ENCODE results near the gene MEI1.

Gene MEI1

DNA sequence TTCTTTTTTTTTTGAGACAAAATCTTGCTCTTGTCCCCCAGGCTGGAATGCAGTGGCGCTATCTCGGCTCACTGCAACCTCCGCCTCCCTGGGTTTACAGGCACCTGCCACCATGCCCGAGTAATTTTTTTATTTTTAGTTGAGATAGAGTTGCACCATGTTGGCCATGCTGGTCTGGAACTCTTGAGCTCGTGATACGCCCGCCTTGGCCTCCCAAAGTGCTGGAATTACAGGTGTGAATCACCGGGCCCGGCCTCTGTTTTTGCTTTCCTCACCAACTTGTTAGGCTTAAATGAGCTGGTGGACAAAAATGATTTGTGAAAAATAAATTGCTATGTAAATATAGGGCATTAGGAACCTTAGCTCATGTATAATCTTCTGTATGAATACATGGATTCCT lies 3.5 kb downstream of the MEI1 start:
- no peak for DNase-seq (ENCODE audit: low read depth, low spot score)
- no peak overlapping the region for H3K4me3 ChIP-seq (ENCODE audit: low read depth, low read length)
- in situ Hi-C loops (cut with HindIII; ENCODE audit: low sequenced_read_pairs), result no loop called here
- TF ChIP-seq, protein P1, sequence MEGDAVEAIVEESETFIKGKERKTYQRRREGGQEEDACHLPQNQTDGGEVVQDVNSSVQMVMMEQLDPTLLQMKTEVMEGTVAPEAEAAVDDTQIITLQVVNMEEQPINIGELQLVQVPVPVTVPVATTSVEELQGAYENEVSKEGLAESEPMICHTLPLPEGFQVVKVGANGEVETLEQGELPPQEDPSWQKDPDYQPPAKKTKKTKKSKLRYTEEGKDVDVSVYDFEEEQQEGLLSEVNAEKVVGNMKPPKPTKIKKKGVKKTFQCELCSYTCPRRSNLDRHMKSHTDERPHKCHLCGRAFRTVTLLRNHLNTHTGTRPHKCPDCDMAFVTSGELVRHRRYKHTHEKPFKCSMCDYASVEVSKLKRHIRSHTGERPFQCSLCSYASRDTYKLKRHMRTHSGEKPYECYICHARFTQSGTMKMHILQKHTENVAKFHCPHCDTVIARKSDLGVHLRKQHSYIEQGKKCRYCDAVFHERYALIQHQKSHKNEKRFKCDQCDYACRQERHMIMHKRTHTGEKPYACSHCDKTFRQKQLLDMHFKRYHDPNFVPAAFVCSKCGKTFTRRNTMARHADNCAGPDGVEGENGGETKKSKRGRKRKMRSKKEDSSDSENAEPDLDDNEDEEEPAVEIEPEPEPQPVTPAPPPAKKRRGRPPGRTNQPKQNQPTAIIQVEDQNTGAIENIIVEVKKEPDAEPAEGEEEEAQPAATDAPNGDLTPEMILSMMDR (IDR thresholded peaks at IDR 0.05; ENCODE audit: low read depth, low read length), result no peak

DNA sequence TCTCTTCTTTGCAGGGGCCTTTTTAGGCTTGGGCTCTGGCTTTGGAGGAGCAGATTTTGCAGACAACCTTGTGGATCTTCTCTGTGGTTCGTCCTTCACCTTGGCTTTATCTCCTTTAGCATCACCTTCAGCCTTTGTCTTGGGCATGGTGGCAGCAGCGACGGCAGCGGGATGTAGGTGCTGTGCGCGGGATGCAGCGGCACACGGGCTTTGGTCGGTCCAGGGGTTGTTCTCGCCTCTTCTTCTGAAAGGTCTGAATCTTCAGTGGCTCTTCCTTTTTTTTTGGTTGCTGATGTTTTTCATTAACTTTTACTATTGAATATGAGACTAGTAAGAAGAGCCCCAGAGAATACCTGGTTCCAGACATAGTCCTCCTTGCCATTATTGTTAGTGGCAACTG lies 10.0 kb downstream of the MEI1 start:
- in situ Hi-C loops (cut with HindIII; ENCODE audit: low sequenced_read_pairs), result no loop called here
- no peak for DNase-seq (ENCODE audit: low read depth, low spot score)
- TF ChIP-seq, protein P1 (IDR thresholded peaks at IDR 0.05; ENCODE audit: low read depth, low read length), result no peak
- no peak overlapping the region for H3K4me3 ChIP-seq (ENCODE audit: low read depth, low read length)

DNA sequence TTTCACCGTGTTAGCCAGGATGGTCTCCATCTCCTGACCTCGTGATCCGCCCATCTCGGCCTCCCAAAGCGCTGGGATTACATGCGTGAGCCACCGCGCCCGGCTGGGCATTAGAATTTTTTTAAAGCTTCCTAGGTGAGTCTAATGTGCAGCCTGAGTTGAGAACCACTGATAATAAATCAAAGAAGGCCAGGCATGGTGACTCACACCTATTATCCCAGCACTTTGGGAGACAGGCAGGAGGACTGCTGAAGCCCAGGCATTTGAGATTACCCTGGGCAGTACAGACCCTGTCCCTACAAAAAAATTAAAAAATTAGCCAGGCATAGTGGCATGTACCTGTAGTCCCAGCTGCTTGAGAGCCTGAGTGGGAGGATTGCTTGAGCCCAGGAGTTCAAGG lies 13.7 kb downstream of the MEI1 start:
- DNase-seq (ENCODE audit: low read depth, low spot score), result no peak
- in situ Hi-C loops (cut with HindIII; ENCODE audit: low sequenced_read_pairs), result no loop called here
- no peak overlapping the region for H3K4me3 ChIP-seq (ENCODE audit: low read depth, low read length)
- TF ChIP-seq, protein P1 (IDR thresholded peaks at IDR 0.05; ENCODE audit: low read depth, low read length), result no peak

DNA sequence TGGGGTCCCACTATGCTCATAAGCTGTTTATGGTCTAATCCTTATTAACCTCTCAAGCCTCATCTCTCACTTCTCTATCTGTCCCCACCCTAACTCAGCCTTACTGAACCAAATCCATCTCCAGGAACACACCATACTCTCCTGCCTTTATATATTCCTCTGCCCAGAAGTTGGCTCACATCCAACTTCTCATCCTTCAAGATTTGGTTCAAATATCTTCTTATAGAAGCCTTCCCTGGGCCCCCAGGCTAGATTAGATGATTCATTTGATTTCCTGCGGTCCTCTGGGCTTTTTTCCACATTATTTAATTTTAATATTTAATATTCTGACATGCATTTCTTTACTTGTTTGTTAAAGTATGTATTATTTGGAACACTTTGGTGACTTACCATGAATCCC lies 23.2 kb downstream of the MEI1 start:
- in situ Hi-C loops (cut with HindIII; ENCODE audit: low sequenced_read_pairs), result no loop called here
- TF ChIP-seq, protein P1 (IDR thresholded peaks at IDR 0.05; ENCODE audit: low read depth, low read length), result no peak
- no peak for DNase-seq (ENCODE audit: low read depth, low spot score)
- H3K4me3 ChIP-seq (ENCODE audit: low read depth, low read length), result no peak overlapping the region

DNA sequence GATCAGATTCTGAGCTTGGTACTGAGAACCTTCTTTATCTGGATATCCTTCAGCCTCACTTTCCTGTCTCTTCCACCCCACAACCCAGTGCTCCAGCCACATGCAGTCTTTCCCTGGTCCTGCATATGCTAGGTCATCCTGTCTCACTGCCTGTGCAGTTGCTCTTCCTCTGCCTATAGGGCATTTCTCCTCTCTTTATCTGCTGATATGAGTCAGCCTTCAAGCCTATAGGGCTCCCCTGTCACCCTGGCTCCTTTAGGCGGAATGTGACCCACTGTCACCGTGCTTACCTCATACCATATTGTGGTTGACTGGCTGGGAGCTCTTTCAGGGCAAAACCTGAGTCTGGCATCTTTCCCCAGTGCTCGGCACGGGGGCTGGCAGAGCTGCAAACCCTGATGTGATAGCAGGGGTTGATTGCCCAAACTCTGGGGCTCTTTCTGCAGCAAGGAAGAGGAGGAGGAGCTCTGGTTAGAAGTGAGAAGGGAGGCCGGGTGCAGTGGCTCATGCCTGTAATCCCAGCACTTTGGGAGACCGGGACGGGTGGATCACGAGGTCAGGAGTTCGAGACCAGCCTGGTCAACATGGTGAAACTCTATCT lies 26.3 kb downstream of the MEI1 start:
- in situ Hi-C loops (cut with HindIII; ENCODE audit: low sequenced_read_pairs), result no loop called here
- TF ChIP-seq, protein P1 (IDR thresholded peaks at IDR 0.05; ENCODE audit: low read depth, low read length), result no peak
- DNase-seq (ENCODE audit: low read depth, low spot score), result no peak
- H3K4me3 ChIP-seq (ENCODE audit: low read depth, low read length), result no peak overlapping the region

DNA sequence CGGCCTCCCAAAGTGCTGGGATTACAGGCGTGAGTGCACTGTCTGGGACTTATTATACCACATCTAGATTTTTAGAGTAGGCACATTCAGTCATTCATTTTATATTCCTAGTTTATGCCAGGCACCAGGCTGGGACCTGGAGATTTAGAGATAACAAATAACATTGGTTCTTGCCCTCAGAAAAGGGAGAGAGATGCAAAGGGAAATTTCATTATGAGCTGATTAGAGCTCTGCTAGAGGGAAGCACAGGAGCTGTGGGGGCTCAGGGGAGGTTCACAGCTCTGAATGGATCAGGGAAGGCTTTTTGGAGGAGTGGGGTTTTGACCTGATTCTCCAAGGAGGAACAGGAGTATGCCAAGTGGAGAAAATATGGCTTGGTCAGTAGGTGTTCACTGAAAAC lies 32.3 kb downstream of the MEI1 start:
- TF ChIP-seq, protein P1 (IDR thresholded peaks at IDR 0.05; ENCODE audit: low read depth, low read length), result no peak
- no peak overlapping the region for H3K4me3 ChIP-seq (ENCODE audit: low read depth, low read length)
- in situ Hi-C loops (cut with HindIII; ENCODE audit: low sequenced_read_pairs), result no loop called here
- no peak for DNase-seq (ENCODE audit: low read depth, low spot score)
